K562 treated with DMSO at 1 percent for 24 hours (cell line): ENCODE measurements around the gene PLCD3. TPM values are rescaled to one million over a fixed set of nuclear protein-coding genes. Genes with fewer than 3 reads are reported as not detected.

Experiments
- total RNA-seq: library from RNA; unstranded; fragments of 300-600 nt; gene quantifications from 2 replicates; pipeline ENCODE4 v1.2.3, GENCODE V29; 2022; ENCODE audit warnings: low read depth; ENCODE audit not compliant: insufficient read depth

The PLCD3 gene, protein sequence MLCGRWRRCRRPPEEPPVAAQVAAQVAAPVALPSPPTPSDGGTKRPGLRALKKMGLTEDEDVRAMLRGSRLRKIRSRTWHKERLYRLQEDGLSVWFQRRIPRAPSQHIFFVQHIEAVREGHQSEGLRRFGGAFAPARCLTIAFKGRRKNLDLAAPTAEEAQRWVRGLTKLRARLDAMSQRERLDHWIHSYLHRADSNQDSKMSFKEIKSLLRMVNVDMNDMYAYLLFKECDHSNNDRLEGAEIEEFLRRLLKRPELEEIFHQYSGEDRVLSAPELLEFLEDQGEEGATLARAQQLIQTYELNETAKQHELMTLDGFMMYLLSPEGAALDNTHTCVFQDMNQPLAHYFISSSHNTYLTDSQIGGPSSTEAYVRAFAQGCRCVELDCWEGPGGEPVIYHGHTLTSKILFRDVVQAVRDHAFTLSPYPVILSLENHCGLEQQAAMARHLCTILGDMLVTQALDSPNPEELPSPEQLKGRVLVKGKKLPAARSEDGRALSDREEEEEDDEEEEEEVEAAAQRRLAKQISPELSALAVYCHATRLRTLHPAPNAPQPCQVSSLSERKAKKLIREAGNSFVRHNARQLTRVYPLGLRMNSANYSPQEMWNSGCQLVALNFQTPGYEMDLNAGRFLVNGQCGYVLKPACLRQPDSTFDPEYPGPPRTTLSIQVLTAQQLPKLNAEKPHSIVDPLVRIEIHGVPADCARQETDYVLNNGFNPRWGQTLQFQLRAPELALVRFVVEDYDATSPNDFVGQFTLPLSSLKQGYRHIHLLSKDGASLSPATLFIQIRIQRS
- 12.3 and 12.7 TPM in 2 replicates for total RNA-seq

DNA sequence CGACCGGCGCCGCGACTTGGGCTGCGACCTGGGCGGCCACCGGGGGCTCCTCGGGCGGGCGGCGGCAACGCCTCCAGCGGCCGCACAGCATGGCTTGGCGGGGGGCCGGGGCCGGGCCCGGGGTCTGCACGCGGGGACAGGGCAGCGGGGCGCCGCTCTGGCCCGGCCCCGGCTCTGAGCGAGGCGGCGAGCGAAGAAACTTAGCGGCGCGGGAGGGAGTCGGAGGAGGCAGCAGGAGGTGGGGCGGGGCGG is at the start of gene PLCD3:
Gene PLCD3, minus strand, starts transcription at position 196 of the 252 bp plus-strand sequence. Its CDS starts 105 bp downstream, at position 91.

DNA sequence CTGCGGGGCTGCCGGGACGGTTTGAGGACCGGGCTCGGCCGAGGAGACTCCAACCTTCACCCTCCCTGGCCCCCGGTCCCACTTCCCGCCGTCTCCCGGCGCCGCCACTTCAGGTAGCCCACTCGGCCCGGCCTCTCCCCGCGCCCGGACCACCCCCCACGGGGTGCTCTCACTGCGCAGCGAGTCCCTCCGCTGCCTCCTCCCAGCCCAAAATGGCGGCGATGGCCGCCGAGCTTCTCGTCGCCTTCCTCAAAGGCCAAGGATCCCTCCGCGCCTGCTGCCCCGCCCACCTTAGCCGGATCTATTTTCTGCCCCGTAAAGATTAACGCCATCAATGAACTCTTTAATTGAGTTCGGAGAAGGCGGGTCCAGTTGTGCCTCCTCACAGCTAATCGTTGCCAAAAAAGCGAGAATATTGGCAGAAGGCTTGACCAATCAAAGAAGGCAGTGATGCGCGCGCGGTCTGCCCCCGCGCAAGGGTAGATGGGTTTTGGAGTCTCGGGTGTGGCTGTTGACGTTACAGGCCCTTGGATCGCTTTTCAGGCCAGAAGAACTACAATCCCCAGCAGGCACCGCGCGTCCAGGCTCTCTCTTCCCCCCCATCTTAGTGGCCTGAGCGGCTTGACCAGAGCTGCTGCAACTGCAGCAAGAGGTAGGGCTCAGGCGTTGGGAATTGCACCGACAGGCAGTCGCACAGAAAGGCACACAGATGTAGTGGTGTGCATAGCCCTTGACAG is 29.1 kb upstream of the PLCD3 start, which contains the start of gene HEXIM2:
Gene HEXIM2, plus strand, starts transcription at position 588 of the 737 bp plus-strand sequence. CDS start 919 bp downstream, outside the sequence.

DNA sequence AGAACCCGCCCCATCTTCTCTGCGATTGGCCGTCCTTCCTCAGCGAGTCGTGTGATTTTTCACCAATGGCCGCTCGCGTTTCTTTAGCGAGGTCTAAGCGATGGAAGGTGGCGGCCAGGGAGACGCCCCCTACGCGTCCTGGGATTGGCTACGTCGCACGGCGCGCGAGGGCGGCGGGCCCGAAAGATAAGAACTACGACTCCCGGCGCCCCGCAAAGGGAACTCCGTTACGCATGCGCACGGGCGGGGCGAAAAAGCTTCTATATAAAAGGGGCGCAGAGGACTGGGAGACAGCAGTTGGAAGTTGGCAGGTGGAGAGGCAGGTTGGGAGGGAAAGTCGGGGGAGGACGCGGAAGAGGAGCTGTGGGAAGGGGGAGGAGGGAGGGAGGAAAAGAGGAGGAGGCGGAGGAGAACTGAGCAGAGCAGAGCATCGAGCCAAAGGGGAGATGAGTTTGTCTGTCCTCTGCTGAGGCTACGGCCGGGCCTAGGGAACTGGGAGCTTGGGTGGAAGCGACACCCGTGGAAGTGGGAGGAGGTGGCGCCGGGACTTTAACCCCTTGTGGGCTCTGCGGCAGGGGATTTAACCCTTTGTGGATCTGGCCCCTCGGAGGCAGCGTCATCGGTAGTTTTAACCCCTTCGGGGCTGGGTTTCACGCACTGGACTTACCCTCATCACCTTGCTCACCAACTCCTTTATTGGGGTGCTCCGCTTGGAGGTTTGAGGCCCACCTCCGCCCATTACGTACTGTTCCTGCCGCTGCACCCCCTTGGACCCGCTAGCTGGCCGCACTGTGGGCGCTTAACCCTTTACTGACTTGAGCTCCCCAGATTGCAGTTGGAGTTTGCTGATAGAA is 16.1 kb upstream of the PLCD3 start, which contains the start of gene HEXIM1:
Gene HEXIM1, plus strand, starts transcription at position 293 of the 854 bp plus-strand sequence. CDS start 716 bp downstream, outside the sequence.

DNA sequence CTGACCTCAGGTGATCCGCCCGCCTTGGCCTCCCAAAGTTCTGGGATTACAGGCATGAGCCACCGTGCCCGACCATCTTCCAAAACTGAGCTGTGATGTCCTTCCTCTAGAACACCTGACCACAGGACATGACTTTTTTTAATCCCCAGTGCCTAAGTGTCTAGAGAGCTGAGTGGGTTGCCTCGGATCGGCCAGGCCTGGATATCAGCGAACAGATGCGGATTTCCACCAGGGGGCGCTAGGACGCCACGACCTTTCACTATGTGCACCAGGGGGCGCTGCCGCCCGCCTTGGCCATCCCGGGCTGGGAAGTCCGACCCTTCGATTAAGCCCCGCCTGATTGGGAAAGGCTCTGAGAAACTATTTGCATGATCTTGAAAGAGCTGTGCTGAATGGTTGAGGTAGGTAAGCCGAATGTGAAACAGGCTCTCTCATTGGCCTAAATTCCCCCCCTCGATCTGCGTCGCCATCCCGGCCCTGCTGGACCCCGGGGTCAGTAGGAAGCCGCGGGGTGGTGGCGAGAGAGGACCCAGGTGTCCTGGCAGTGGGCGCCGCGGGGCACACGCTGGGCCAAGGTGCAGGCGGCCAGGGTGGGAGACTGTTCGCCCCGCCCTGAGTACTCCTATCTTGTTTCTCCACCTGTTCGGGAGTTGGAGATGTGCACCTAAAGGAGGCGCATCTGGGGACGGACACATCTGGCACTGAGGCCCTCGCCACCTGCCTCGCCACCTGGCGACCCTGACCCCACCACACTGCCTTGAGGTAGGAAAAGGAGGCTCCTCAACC is 3.1 kb upstream of the PLCD3 start, which contains the start of gene ACBD4:
Gene ACBD4, plus strand, starts transcription at position 496 of the 786 bp plus-strand sequence. CDS start 458 bp downstream, outside the sequence.

DNA sequence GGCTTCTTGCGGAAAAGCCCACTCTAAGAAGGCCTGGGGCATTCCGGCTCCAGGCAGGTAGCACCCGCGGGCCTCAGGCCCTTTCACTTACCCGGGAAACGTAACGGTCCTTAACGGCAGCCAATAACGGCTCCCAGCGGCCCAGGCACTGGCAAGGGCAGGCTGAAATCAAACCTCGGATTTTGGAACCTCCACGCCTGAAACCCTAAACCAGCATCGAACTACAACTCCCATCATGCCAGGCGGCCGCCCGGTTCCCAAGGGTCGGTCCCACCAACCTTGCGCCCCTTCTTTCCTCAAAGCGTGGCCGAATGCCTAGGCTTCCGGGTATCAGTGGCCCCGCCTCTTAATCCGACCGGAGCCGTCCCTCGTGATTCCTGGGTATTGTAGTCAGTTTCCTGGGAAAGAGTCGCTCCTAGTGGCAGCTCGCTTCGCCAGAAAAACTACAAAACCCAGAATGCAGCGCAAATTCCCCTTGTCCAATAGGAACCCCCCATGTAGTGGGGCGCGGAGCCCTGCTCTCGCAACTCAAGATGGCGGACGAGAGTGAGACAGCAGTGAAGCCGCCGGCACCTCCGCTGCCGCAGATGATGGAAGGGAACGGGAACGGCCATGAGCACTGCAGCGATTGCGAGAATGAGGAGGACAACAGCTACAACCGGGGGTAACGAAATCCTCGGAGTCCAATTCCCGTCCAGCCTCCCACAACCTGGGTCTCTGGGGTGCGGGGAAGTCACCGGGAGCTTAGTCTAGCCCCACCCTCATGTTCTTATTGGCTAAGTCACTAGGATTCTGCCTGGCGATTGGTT is 71.3 kb downstream of the PLCD3 start, which contains the start of gene NMT1:
Gene NMT1, plus strand, starts transcription at position 521 of the 809 bp plus-strand sequence. Its CDS starts 13 bp downstream, at position 534.

Other genes starting within 250 kb of the PLCD3 start
- 84.1 and 86.8 TPM in 2 replicates for gene EFTUD2, start 233.1 kb downstream of the PLCD3 start, total RNA-seq
- gene GFAP, start 217.0 kb downstream of the PLCD3 start, total RNA-seq = 1.4 and 2.6 TPM in 2 replicates
- gene KIF18B, start 184.7 kb downstream of the PLCD3 start, total RNA-seq = 20.7 and 22.2 TPM in 2 replicates
- gene C1QL1, start 164.2 kb downstream of the PLCD3 start, total RNA-seq = 1.9 and 2.5 TPM in 2 replicates
- gene DCAKD, start 80.9 kb downstream of the PLCD3 start, total RNA-seq = 63.2 and 70.5 TPM in 2 replicates
- gene NMT1, start 71.2 kb downstream of the PLCD3 start, total RNA-seq = 106 and 114 TPM in 2 replicates
- 16.9 and 18.5 TPM in 2 replicates for gene ACBD4, start 3.2 kb upstream of the PLCD3 start, total RNA-seq
- 33.8 and 40.1 TPM in 2 replicates for gene HEXIM1, start 16.0 kb upstream of the PLCD3 start, total RNA-seq
- gene HEXIM2, start 29.4 kb upstream of the PLCD3 start, total RNA-seq = 7.2 and 9.2 TPM in 2 replicates
- gene FMNL1, start 89.4 kb upstream of the PLCD3 start, total RNA-seq = 70.5 and 72.7 TPM in 2 replicates
- not detected in 2 replicates for gene SPATA32, start 129.6 kb upstream of the PLCD3 start, total RNA-seq
- gene MAP3K14, start 184.5 kb upstream of the PLCD3 start, total RNA-seq = 7.3 and 8.6 TPM in 2 replicates